ENCODE measurements around the gene DHX30.
"Not testable (repeated sequence)": the region's sequence is repeated elsewhere in the genome, so short reads cannot be mapped to it uniquely, and the experiment has no call there.

Gene DHX30

DNA sequence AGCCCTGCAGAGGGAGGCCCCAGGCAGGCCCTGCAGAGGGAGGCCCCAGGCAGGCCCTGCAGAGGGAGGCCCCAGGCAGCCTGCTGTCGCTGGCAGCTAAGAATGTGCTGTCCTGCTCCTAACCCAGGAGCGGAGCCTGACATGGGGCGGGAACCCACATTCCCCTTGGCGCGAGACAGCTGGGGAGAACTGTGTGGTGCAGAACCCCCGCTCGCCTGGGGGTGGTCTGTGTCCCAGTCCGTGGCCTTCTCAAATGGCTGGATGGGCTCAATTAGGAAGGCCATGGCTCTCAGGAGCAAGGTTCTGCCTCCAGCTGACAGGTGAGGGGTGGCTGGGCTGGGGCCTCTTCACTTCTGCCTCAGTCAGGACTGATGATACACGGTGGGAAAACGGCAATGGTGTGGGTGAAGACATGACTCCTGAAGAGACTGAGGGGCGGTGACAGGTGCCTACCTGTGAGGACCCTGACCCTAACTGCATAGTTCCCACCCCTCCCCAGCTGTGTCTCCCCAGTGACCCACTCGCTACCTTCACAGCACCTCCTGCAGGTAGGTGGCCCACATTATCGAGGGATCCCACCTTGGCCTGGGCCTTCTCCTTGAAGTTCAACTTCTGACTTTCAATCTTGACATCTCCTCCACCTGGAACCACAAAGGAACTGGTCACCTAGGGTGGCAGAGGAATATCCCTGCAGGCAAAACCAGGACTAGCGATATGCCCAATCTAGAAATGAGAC is 52.0 kb downstream of the DHX30 start:
- DNase-seq, result no peak

DNA sequence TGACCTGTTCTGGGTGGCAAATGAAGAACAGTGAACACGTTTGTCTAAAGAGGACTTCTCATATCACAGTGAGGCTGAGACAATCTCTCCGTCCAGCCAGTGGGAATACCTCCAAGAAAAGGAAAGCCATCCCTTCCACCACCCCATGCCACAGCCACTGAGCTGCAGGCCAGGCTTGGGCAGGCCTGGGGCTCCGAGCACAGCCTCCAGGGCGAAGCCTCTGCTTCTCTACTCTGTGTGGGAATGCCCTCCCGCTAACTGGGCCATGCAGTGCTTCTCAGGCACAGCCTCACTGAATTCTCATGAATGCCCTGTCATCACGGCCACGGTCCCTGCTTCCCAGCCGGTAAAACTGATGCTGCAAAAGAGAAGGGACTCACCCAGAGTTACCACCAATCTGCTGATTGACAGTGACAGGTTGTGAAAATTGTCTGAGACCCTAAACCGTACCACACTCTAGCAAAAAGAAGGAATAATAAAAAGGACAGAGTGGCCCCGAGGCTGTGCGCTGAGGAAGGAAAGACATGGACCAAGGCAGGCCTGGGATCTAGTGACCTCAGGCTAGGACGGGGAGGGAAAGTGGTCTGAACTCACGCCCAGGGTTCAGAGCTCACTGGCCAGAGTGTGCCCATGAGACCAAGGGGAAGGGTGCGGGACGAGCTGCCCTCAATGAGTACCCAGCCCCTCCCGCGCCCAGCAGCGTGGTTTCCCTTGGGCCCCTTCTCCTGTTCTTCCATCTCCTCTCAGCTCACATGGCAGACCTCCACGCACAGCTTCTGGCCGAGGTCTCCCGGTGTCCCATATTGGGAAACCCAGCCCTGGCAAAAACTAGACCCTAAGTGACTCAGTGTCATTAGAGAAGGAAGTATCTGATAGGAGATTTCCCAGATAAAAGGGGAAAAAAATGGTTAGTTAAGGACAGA is 52.8 kb downstream of the DHX30 start:
- DNase-seq, result no peak

DNA sequence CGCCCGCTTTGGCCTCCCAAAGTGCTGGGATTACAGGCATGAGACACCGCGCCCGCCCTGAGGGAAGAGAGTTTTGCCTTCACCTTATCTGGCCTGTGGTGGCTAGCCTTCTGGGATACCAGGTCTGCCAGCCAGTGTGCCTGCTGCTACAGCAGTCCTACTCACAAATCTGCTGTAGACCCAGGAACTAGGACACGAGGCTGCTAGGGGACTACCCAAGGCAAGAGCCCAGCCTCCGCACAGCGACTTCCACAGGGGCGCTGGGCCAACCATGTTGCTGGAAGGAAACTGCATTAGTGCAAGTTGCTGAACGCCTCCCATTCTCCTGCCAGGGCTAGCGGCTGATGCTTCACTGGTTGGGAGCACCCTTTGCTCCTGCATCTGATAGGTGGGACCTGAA is 53.7 kb downstream of the DHX30 start:
- no peak for DNase-seq

DNA sequence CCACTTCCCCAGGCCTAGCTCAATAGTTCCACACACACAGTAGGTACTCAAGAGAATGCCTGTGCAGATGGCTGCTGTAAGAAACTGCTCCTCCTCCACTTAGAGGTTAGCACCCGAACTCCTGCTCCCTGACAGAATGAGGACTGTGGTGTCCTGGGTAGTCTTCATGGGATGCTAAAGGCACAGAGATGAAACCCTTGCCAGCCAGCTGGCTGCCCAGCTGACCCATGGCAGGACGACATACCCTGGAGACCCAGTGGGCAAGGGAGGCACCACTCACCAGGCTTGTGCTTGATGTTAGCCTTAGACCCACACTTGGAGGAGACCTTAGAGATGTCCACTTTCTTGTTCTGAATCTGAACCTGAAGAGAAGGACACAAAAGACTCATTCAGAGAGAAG is 54.2 kb downstream of the DHX30 start:
- DNase-seq, result no peak

DNA sequence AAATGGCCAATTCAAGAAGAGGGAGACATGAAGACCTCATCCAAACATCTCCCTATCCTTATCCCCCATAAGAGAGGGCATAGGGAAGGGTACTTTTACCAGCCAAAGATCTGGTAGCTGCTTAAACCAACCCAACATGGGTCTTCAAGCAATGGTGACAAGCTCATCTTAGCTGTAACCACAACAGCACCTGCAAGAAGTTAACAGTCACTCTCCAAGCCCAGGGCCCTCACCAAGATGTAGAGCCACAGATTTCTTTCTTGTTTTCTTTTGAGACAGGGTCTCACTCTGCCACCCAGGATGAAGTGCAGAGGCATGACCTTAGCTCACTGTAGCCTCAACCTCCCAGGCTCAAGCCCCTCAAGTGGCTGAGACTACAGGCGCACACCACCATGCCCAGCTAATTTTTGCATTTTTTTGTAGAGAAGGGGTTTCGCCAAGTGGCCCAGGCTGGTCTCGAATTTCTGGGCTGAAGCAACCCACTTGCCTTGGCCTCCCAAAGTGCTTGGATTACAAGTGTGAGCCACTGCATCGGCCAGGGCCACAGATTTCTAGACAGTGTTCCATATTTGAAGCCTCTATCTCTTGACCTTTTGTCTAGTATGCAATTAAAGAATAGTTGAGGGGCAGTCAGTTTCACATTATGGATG is 57.1 kb downstream of the DHX30 start:
- DNase-seq, result no peak

DNA sequence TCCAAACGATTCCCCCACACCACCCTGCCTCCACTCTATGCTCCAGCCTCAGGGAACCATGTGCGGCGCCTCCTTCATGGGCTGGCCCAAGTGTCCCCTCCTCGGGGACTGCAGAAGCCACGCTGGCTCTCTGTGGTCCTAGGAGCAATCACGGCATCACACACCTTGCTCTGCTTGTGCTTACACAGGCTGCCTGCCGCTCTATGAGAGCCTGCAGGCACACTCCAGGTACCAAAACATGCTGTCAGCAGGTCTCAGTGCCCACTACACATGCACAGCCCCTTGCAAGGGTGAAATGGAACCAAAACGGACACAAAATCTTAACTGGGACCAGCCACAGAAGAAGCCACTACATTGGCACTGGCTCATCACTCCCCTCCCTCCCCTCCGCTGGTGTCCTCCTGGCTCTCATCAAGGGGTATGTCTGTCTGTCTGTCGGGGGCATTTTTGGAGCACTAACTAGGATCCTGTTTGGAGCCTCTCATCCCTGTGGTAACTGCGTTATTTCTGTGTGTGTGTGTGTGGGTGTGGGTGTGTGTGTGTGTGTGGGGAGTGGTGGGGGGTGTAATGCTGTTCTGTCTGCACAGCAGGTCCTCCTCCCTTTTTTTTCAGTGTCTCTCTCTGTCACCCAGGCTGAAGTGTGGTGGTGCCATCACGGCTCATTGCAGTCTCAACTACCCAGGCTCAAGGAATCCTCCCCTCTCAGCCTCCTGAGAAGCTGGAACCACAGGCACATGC is 60.6 kb downstream of the DHX30 start:
- DNase-seq, result no peak

DNA sequence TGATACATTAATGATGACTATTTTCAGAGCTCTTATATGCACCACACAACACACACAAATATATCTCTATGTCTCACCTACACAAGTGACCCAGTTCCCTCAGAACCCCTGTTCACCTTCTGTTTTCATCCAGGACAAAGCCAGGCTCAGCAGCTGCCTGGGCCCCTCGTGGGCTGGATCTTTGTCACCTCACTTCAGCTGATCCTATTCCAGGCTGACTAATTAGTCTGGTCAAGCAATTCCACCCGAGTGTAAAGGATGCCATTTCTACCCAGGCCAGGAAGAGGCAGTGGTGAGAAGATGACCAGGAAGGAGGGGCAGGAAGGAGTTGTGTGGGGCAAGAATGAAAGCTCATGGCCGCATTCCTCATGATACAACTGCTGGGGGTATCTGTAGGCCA is 62.3 kb downstream of the DHX30 start:
- no peak for DNase-seq

DNA sequence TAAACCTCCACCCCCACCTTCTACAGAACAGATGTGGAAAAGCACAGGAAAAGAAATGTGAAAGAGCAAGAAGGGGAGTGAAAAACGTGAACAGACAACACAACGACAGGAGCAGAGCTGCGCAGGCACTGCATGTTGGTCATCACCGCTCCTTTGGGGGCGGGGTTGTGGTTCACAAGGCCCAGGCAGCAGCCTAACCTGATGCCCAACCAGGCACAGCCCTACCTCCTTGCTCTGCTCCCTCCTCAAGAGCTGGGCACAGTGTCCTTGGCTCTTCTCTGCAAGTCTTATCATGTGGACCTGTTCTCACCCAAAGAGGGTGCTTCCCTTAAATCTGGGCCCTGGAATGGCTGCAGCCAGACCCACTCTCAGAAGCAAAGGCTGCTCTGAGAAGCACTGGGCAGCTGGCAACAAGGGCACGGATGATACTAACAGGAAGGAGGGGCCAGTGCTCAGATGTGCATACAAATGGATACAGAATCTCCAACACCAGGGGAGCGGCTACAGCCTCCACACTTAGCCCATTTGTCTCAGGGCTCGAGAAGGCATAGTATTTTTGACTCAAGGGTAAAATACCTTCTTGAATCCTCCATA is 64.6 kb downstream of the DHX30 start:
- no peak for DNase-seq

DNA sequence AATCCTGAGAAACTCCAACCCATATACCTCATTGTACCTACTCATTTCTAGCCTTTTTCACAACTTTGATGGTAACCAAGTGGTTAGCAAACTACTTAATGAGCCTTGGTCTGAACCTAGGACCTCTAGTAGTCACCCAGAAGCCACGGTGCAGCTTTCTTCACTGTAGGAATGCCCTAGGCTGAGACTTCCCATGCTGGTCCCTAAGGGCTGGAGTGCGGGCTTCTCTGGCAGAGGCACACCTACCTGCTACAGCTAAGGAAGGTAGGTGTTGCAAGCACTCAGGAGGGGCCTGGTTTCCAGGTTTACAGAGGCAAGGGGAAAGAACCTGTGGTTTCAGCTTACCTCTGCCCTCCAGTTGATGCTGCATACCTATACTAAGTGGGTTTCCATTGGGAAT is 65.4 kb downstream of the DHX30 start:
- DNase-seq, result no peak

DNA sequence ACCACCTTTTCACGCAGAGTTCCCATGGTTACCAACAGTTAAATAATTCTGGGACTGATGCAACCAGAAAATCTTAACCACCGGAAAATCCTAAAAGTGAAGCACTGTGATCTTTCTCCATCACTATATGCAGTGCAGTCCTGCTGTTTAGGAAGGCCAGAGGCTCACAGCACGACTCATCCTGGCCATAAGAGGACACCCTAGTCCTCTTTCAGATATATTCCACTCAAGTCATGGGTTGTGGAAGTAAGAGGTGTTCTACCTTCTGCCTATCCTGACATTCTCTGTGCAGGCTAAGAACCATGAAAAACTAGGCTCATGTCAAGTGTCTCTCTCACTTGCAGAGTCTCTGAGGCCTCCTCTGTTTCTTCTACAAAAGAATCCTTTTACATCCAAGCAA is 67.2 kb downstream of the DHX30 start:
- DNase-seq, result no peak

DNA sequence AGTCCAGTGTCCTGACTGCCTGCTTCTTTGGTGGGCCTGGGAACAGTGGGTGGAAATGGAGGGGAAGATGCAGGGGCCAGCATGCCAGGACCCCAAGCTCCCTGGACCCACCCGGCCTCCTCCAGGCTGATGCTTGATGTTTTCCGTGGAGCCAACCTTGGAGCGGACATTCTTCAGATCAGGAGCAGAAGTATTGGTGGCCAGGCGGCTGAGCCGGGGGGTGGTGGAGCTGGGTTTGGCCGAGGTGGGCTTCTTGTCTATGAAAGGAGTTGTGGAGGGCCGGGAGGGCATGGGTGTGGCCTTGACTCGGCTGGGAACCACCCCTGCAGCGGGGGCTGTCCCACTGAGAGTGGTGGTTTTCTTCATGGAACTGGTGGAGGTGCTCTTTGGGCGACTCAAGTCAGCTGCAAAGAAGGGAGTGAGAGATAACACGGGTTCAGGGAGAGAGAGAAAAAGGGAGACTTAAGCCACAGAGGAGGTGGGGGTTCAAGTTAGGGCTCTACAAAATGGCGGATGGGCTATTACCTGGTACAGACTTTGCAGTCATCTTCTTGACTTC is 67.8 kb downstream of the DHX30 start:
- DNase-seq, result no peak

DNA sequence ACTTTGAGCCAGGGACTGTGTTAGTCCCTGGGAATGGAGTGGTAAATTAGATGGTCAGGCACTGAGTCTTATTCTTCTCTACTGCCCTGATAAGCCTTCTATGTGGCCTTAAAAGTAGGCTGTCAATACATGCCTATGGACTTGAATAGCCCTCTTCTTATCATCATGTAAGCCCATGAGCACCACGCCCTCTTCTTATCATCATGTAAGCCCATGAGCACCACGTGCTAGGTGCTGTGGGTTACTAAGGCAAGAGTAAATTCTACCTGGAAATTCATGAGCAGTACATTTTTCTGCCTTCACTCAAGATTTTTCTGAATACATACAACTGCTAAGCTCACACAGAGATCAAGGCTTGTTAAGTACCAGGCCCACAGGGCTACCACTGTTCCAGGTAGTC is 68.5 kb downstream of the DHX30 start:
- no peak for DNase-seq

DNA sequence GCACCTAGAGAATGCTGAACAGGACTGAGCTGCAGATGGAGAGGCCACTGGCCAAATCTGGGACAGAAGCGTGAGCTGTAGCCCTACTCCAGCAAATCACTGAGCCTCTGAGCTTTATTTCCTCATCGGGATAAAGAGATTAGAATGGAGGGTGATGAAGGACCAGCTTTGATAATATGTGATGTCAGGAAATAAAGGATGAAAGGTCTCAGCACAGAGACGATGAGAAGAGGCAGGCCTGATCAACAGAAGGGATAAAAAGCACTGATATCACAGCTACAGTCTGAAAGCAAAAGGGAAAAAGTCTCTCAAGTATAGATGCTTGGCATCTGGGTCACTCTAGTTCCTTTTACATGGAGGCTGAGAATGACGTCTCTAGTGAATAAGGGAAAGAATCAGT is 70.0 kb downstream of the DHX30 start:
- no peak for DNase-seq

DNA sequence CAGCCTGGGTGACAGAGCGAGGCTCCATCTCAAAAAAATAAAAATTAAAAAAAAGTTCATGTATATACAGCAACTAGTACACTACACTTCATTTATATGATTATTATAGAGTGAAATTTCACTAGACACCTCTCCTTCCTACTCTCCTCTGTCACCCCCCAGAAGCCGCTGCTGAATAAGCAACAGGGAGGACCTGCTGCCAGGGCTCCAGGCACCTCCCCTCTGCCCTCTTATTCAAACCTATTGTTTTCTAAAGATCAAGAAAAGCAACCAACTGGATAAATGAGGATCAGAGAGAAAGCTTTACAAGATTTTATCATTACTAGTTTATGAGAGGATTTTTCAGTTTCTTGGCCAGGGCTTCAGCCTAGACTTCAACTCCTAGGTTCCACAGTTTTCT is 71.5 kb downstream of the DHX30 start:
- no peak for DNase-seq

DNA sequence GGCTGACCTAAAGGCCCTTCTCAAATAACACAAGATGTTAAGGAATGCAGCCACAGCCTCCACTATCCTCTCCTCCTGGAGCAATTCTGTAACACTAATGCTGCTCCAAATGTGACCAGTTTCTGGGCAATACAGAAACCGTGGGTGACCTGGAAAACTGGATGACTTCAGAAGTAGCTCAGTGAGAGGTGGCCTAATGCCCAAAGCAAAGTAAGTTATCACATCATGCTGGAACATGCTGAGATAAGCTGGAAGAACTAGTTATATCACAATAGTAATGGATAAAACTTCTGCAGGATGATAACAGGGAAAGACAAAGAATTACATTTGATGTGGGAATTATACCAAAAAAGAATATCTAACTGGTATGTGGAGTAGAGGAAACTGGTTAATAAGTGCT is 72.0 kb downstream of the DHX30 start:
- no peak for DNase-seq

DNA sequence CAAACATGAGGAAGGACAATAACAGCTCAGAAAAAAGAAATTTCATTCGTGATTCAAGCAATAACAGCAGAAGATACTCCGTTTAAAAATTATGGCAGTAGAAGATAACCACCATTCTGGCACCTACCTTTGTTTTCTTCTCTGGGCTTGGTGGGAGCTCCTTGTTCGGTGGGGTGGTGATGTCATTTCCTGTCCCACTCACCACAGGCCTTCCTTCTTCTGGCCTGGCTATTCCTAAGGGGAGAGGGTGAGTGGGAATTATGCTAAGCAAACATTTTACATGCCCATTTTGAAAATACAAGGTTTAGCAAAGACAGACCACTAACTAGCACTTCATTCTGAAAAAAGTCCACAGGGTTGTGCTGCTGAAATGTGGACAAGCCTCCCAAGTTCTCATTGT is 74.4 kb downstream of the DHX30 start:
- no peak for DNase-seq

DNA sequence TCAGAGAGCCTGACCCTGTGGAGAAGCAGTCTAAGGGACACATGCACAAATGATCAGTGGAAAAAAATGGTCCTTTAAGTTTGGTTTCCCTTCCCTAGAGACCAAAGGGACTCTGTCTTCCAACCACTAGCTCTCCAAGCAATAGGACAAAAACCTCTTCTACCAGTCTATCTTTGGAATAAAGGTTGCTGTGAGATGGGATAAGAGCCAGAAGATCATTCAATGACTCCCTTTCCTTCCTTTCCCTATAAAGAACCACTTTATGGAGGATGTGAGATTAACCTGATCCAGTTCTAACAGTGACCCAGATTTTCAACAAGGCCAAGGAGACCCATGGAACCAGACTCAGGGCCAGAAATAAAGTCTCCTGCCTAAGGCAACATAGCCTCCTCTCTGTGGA is 74.8 kb downstream of the DHX30 start:
- no peak for DNase-seq

DNA sequence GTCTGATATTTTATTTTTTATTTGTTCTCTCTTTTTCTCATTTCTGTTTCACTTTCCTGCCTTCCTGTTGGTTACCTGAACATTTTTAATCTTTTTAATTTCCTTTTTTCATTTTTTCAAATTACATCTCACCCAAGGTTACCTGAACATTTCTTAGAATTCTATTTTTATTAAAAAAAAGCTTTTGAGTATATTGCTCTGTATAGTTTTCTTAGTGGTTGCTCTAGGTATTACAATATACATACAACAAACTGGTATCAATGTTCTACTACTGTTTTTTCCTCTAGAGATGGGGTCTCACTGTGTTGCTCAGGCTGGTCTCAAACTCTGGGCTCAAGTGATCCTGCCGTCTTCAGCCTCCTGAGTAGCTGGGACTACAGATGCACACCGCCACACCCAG is 79.4 kb downstream of the DHX30 start:
- DNase-seq, result no peak

DNA sequence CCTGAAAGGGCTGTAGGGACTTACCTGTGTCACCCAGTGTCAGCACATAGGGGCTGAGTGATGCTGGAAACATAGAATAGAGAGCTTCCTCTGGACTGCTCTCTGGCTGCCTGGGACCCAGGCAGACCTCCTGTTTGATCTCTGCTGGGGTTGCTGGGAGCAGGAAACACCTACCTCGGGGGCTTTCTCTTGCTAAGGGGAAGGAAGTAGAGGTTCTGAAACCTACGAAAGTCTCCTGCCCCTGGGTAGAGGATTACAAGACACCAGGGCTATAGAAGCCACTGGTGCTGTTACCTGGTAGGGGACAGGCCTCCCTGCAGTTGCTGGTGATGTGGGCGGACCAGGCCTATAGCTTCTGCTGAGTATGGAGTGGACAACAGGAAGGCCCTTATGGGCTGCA is 81.7 kb downstream of the DHX30 start:
- DNase-seq, result no peak

DNA sequence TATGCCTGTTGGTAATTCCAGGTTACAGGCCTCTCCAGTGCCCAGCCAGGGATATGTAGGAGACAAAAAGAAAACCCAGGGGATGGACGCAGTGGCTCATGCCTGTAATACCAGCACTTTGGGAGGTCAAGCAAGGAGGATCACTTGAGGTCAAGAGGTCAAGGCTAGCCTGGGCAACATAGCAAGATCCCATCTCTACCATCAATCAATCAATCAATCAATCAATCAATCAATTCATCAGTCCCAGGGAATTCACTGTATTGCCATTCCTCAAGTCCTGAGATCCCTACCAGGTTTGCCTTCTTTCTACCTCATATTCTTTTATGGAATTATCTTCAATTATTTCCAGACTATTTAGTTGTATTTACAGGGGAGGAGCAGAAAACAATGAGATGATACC is 82.2 kb downstream of the DHX30 start:
- no peak for DNase-seq

DNA sequence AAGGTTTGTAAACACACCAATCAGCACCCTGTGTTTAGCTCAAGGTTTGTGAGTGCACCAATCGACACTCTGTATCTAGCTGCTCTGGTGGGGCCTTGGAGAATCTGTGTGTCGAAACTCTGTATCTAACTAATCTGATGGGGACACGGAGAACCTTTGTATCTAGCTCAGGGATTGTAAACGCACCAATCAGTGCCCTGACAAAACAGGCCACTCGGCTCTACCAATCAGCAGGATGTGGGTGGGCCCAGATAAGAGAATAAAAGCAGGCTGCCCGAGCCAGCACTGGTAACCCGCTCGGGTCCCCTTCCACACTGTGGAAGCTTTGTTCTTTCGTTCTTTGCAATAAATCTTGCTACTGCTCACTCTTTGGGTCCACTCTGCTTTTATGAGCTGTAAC is 85.1 kb downstream of the DHX30 start:
- not testable (repeated sequence) for DNase-seq

DNA sequence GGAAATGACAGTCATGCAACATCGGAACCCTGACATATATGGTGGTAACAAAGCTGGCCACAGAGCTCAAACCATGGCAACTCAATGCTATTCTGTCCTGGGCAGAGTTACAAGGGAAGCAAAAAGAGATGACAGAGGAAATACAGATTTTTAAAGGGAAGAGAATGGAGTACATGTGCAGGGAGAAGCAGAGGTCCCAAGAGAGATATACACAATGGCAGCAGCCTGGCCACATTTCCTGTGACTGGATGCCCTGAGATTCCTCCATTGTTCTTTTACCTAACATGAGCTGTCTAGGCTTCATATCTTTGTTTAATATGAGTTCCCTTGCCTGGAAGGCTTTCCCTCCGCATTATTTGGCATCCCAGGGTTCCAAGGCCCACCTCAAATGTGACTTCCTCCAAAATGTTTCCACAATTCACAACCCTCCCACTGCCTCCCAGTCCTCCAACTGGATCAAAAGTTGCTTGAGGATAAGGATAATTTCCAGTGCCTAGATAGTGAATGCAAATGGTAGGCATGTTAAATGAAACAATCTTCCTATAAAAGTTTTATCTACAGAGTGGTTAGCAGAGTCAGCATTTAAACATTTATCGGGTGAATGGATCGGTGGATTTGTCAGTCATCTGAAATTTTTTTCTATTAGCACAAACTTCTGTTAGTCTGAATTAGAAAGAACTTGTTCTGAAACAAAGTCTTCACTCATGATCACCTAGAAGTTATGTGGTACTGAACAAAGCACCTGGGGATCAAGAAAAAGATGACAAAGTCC is 86.2 kb downstream of the DHX30 start:
- DNase-seq, result no peak
